ENCODE results near the gene KRTAP2-2.
"Not testable (repeated sequence)": the region's sequence is repeated elsewhere in the genome, so short reads cannot be mapped to it uniquely, and the experiment has no call there.

GRCh38 chr17:41034346-41034935, 20.6 kb downstream of the KRTAP2-2 start, which contains the start of gene KRTAP1-3:
- TF ChIP-seq TP53 (CRISPR knock-in tag; IDR thresholded peaks at IDR 0.05); CTCF (IDR thresholded peaks at IDR 0.05); MAX (CRISPR knock-in tag; IDR thresholded peaks at IDR 0.05); NFYB (CRISPR knock-in tag; conservative IDR thresholded peaks at IDR 0.05; ENCODE audit: low read depth); ATF6 (CRISPR knock-in tag; IDR thresholded peaks at IDR 0.05); KAT7 (CRISPR knock-in tag; IDR thresholded peaks at IDR 0.05; ENCODE audit: borderline replicate concordance); ZNF512 (CRISPR knock-in tag; IDR thresholded peaks at IDR 0.05; ENCODE audit: borderline replicate concordance); MXD4 (CRISPR knock-in tag; IDR thresholded peaks at IDR 0.05; ENCODE audit: borderline replicate concordance); SMAD3 (CRISPR knock-in tag; IDR thresholded peaks at IDR 0.05; ENCODE audit: borderline replicate concordance); ZNF232 (CRISPR knock-in tag; IDR thresholded peaks at IDR 0.05); USF2 (CRISPR knock-in tag; IDR thresholded peaks at IDR 0.05); ZNF138 (CRISPR knock-in tag; conservative IDR thresholded peaks at IDR 0.05): not testable (repeated sequence)
